KMS-11 (cell line): ENCODE measurements around the gene TSR1.
A peak's percentile ranks its signal among the peaks of the same experiment; 100 is the strongest.

Source experiments
- H2AFZ ChIP-seq: fragments of 200-600 bp; sonication (generic); 2 replicates; pipeline ENCODE4 v1.6.1; 2016; ENCODE audit warnings: antibody characterized with exemption, mixed run types, low read depth
- H3K27ac ChIP-seq: fragments of 200-600 bp; sonication (generic); 2 replicates; pipeline ENCODE4 v1.6.1; 2016; ENCODE audit warnings: mild to moderate bottlenecking, mixed run types
- H3K27me3 ChIP-seq: fragments of 200-600 bp; sonication (generic); 2 replicates; pipeline ENCODE4 v1.6.1; 2017; ENCODE audit warnings: mild to moderate bottlenecking, low read depth, mixed run types, moderate library complexity; ENCODE audit not compliant: insufficient read depth
- H3K36me3 ChIP-seq: fragments of 200-600 bp; sonication (generic); 2 replicates; pipeline ENCODE4 v1.6.1; 2017; ENCODE audit warnings: mild to moderate bottlenecking, mixed run types; ENCODE audit not compliant: insufficient read depth
- H3K4me1 ChIP-seq: fragments of 200-600 bp; sonication (generic); 2 replicates; pipeline ENCODE4 v1.6.1; 2016; ENCODE audit warnings: mild to moderate bottlenecking, low read depth, mixed run types; ENCODE audit not compliant: poor library complexity, severe bottlenecking
- H3K4me2 ChIP-seq: fragments of 200-600 bp; sonication (generic); 2 replicates; pipeline ENCODE4 v1.7.0; 2016; ENCODE audit warnings: mild to moderate bottlenecking, mixed run types
- H3K4me3 ChIP-seq: fragments of 200-600 bp; sonication (generic); IDR thresholded peaks from 2 replicates; pipeline ENCODE4 v1.6.1; 2017; ENCODE audit warnings: low read depth, low read length, mixed read lengths; ENCODE audit not compliant: insufficient read depth
- H3K79me2 ChIP-seq: fragments of 200-600 bp; sonication (generic); 2 replicates; pipeline ENCODE4 v1.6.1; 2016; ENCODE audit warnings: low read depth, mixed run types; ENCODE audit not compliant: insufficient read depth
- H3K9ac ChIP-seq: fragments of 200-600 bp; sonication (generic); 2 replicates; pipeline ENCODE4 v1.6.1; 2016; ENCODE audit warnings: mild to moderate bottlenecking, mixed run types
- H4K20me1 ChIP-seq: fragments of 200-600 bp; sonication (generic); 2 replicates; pipeline ENCODE4 v1.6.1; 2016; ENCODE audit warnings: mild to moderate bottlenecking, mixed run types; ENCODE audit not compliant: insufficient read depth
- TF ChIP-seq, protein P1 (sequence below): fragments of 200-600 bp; sonication (generic); conservative IDR thresholded peaks from 2 replicates; pipeline ENCODE4 v1.6.1; 2017; ENCODE audit warnings: low read depth, mild to moderate bottlenecking, antibody characterized with exemption, low read length, moderate library complexity, mixed read lengths

Gene TSR1

DNA sequence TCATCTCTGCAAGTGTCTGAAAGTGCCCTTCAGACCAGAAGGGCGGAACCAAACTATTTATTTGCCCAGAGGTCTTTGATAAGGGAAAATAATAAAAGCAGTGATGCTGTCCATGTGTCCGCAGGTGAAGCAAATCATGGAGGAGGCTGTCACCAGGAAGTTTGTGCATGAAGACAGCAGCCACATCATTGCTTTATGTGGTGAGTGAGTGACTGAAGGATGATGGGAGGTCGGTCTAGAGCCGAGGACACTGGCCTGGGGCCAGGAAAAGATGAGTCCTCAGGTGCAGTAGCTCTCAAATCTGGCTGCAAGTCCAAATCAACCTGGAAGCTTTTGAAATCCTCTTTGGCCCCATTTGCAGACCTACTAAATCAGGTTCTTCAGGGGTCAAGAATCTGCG lies 7.2 kb upstream of the TSR1 start:
- H3K4me1 ChIP-seq = no peaks in the 10 kb centered on the region
- H2AFZ ChIP-seq = no peak overlapping the region
- TF ChIP-seq, protein P1, sequence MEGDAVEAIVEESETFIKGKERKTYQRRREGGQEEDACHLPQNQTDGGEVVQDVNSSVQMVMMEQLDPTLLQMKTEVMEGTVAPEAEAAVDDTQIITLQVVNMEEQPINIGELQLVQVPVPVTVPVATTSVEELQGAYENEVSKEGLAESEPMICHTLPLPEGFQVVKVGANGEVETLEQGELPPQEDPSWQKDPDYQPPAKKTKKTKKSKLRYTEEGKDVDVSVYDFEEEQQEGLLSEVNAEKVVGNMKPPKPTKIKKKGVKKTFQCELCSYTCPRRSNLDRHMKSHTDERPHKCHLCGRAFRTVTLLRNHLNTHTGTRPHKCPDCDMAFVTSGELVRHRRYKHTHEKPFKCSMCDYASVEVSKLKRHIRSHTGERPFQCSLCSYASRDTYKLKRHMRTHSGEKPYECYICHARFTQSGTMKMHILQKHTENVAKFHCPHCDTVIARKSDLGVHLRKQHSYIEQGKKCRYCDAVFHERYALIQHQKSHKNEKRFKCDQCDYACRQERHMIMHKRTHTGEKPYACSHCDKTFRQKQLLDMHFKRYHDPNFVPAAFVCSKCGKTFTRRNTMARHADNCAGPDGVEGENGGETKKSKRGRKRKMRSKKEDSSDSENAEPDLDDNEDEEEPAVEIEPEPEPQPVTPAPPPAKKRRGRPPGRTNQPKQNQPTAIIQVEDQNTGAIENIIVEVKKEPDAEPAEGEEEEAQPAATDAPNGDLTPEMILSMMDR = no peak
- no peaks in the 10 kb centered on the region for H3K36me3 ChIP-seq
- H3K79me2 ChIP-seq = no peaks in the 10 kb centered on the region
- no peak overlapping the region for H3K27ac ChIP-seq
- H3K4me2 ChIP-seq = no peak overlapping the region
- no peak overlapping the region for H3K4me3 ChIP-seq
- H3K27me3 ChIP-seq = no peaks in the 10 kb centered on the region
- no peak overlapping the region for H3K9ac ChIP-seq
- H4K20me1 ChIP-seq = no peaks in the 10 kb centered on the region

DNA sequence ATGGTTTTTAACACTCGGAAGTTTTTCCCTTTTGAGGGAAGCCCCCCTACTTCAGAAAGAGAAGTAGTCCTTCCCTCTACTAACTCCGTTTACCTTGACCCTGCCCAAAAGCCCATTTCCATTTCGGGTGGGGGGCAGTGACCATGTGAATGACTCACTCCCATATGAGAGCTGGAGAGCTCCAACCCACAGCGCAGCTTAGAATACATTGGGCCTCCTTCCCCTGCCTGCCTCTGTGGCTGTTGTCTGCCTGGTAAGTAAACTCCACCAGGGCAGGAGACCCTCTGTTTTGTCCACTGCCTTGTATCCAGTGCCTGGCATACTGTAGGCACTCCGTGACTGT lies 2.0 kb upstream of the TSR1 start:
- Histone ChIP-seq H3K4me3 (no peak overlapping the region), H3K9ac (no peak overlapping the region), H3K27ac (no peak overlapping the region), H4K20me1 (no peaks in the 10 kb centered on the region), H3K27me3 (no peaks in the 10 kb centered on the region), H3K4me1 (peaks cover 19% of the 10 kb centered on the region), H3K36me3 (0 out of 2 replicates have a peak, but pooled peaks cover 5% of the 10 kb centered on the region), H2AFZ (peak overlapping the region; percentile 78; the same call in 1 of the 2 replicates), H3K79me2 (peaks cover 27% of the 10 kb centered on the region), H3K4me2 (peak overlapping the region; percentile 39; the same call in 1 of the 2 replicates)
- TF ChIP-seq, protein P1 = no peak

DNA sequence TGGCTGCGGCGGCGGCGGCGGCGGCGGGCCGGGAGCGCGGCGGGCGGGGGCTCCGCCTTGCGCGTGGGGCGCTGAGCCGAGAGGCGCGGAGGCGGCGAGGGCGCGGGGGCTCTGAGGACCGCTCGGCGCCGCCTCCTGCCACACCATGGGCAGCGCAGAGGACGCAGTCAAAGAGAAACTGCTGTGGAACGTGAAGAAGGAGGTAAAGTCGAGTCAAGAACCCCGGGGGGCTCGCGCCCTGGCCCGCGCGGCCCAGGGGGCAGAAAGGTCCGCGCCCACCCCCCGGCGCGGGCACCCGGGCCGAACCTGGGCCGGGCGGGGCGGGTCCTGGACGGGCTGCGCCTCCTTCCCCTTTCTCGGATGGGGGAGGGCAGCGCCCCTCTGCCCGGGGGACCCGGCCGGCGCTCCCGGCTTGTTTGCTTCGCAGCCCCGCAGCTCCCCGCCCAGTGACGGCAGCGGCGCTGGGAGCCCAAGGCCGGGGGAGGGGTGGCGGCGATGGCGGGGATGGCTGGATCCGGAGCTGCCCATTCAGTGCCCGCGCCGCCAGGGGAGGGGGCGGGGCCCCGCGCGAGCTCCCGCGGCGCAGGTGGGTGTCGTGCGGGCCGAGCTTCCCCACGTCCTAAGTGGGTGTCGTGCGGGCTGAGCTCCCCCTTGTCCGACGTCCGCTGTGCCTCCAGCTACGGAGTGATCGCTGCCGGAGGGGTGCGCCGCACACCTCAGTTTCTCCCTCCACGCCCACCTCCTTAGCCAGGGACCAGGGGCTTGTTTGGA lies 1.5 kb upstream of the TSR1 start:
- H3K79me2 ChIP-seq = peaks cover 32% of the 10 kb centered on the region
- no peak overlapping the region for H3K27ac ChIP-seq

DNA sequence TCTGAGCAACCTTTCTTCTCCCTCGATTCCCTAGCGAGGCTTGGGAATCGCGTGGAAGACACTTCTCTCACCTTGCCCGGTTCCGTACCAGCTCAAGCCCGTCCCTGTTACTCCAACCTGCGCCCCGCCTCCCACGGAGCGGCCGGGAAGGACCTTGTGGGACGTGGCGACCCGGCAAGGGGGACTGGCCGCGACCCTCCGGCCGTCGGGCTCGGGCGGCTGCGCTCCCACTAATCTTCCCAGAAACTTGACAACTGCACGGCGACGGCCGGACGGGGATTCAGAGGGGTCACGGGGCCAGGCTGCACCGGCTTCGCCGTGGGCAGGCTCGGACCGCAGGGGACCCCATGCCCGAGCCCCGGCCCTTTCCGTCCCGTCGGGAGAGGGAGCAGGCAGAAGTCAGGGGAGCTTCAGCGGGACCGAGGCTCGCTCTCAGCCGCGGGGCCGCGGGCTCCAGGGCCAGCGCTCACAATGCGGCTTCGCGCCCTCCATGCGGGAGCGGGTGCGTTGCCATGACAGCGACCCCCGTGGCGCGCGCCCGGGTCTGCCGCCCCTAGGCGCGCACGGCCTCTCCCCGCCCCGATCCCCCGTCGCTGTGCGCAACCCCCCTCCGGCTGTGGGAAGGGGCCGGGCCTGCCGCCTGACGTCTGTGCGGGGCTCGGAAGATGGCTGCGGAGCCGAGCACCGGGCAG lies 741 bp upstream of the TSR1 start, which contains the start of gene SGSM2:
SGSM2 (plus strand) TSS at position 650 of the 692 bp plus-strand sequence. CDS start 188 bp downstream, outside the sequence.
- H3K4me3 ChIP-seq = no peak within 1 kb of the TSS
- H3K79me2 ChIP-seq = peaks cover 32% of the 10 kb centered on the region
- TF ChIP-seq, protein P1 = no peak
- H2AFZ ChIP-seq = peak within 1 kb of the TSS; percentile 78
- H3K4me2 ChIP-seq = peak within 1 kb of the TSS; percentile 58
- no peaks in the 10 kb centered on the region for H4K20me1 ChIP-seq
- peak within 1 kb of the TSS; percentile 28; the same call in 1 of the 2 replicates for H3K27ac ChIP-seq
- peaks cover 19% of the 10 kb centered on the region for H3K4me1 ChIP-seq
- H3K27me3 ChIP-seq = no peaks in the 10 kb centered on the region
- 0 out of 2 replicates have a peak, but pooled peaks cover 5% of the 10 kb centered on the region for H3K36me3 ChIP-seq
- H3K9ac ChIP-seq = peak within 1 kb of the TSS; percentile 67; the same call in 1 of the 2 replicates

More for the DNA sequence above, 1.5 kb upstream of the TSR1 start:
- TF ChIP-seq, protein P1 = no peak
- no peak overlapping the region for H3K4me3 ChIP-seq
- H3K9ac ChIP-seq = peak overlapping the region; percentile 39; the same call in 1 of the 2 replicates
- H4K20me1 ChIP-seq = no peaks in the 10 kb centered on the region
- 0 out of 2 replicates have a peak, but pooled peaks cover 5% of the 10 kb centered on the region for H3K36me3 ChIP-seq
- no peaks in the 10 kb centered on the region for H3K27me3 ChIP-seq
- H2AFZ ChIP-seq = peak overlapping the region; percentile 78
- peaks cover 19% of the 10 kb centered on the region for H3K4me1 ChIP-seq
- H3K4me2 ChIP-seq = peak overlapping the region; percentile 39; the same call in 1 of the 2 replicates
